ENCODE measurements around the gene F11R.

GRCh38 chr1:161047436-161048420 lies 26.8 kb upstream of the F11R start:
- TF ChIP-seq POLR2AphosphoS5 (IDR thresholded peaks at IDR 0.05; ENCODE audit: low read depth, low read length) = 0 out of 2 replicates have a peak, but pooled peaks have one; percentile 42
- TF ChIP-seq POLR2A (IDR thresholded peaks at IDR 0.05; ENCODE audit: low read depth, low read length) = peak; percentile 35; the same call in 1 of the 2 replicates

Data from GM12892 (cell line).